ENCODE data around the gene HOXC11.

Gene HOXC11

GRCh38 chr12:54022960-54023884, 50.3 kb downstream of the HOXC11 start:
- no peak overlapping the region for H3K4me3 ChIP-seq (ENCODE audit: low read length)
- no peaks in the 10 kb centered on the region for H3K9me3 ChIP-seq (ENCODE audit: control insufficient read depth, insufficient read depth, low read length)
- H3K27ac ChIP-seq (ENCODE audit: low read length), result no peak overlapping the region
- 0 out of 2 replicates have a peak, but pooled peaks cover 2% of the 10 kb centered on the region for H3K4me1 ChIP-seq (ENCODE audit: control insufficient read depth, insufficient read depth, low read length)
- peaks cover 97% of the 10 kb centered on the region for H3K27me3 ChIP-seq (ENCODE audit: control insufficient read depth, insufficient read depth, low read length)
- no peak for DNase-seq (ENCODE audit: low read depth, low spot score)
- H3K36me3 ChIP-seq (ENCODE audit: control insufficient read depth, insufficient read depth, low read length), result no peaks in the 10 kb centered on the region
- no CpG with 5 or more reads among the region's 8 CpGs for WGBS (ENCODE audit: insufficient coverage, insufficient read length)

- Histone ChIP-seq H3K27me3 (ENCODE audit: control insufficient read depth, insufficient read depth, low read length) (peaks cover 98% of the 10 kb centered on the region), H3K36me3 (ENCODE audit: control insufficient read depth, insufficient read depth, low read length) (no peaks in the 10 kb centered on the region), H3K4me3 (ENCODE audit: low read length) (no peak overlapping the region), H3K27ac (ENCODE audit: low read length) (no peak overlapping the region), H3K4me1 (ENCODE audit: control insufficient read depth, insufficient read depth, low read length) (no peaks in the 10 kb centered on the region), H3K9me3 (ENCODE audit: control insufficient read depth, insufficient read depth, low read length) (no peaks in the 10 kb centered on the region)
- WGBS (ENCODE audit: insufficient coverage, insufficient read length), result no CpG with 5 or more reads among the region's 17 CpGs
- no peak for DNase-seq (ENCODE audit: low read depth, low spot score)
Observed at GRCh38 chr12:54024127-54024526, 51.2 kb downstream of the HOXC11 start.

GRCh38 chr12:54024581-54025305, 51.8 kb downstream of the HOXC11 start:
- DNase-seq (ENCODE audit: low read depth, low spot score), result no peak
- no peak overlapping the region for H3K4me3 ChIP-seq (ENCODE audit: low read length)
- H3K27ac ChIP-seq (ENCODE audit: low read length), result no peak overlapping the region
- H3K36me3 ChIP-seq (ENCODE audit: control insufficient read depth, insufficient read depth, low read length), result no peaks in the 10 kb centered on the region
- H3K27me3 ChIP-seq (ENCODE audit: control insufficient read depth, insufficient read depth, low read length), result peaks cover 97% of the 10 kb centered on the region
- no peaks in the 10 kb centered on the region for H3K9me3 ChIP-seq (ENCODE audit: control insufficient read depth, insufficient read depth, low read length)
- WGBS (ENCODE audit: insufficient coverage, insufficient read length), result no CpG with 5 or more reads among the region's 5 CpGs
- no peaks in the 10 kb centered on the region for H3K4me1 ChIP-seq (ENCODE audit: control insufficient read depth, insufficient read depth, low read length)

DNA sequence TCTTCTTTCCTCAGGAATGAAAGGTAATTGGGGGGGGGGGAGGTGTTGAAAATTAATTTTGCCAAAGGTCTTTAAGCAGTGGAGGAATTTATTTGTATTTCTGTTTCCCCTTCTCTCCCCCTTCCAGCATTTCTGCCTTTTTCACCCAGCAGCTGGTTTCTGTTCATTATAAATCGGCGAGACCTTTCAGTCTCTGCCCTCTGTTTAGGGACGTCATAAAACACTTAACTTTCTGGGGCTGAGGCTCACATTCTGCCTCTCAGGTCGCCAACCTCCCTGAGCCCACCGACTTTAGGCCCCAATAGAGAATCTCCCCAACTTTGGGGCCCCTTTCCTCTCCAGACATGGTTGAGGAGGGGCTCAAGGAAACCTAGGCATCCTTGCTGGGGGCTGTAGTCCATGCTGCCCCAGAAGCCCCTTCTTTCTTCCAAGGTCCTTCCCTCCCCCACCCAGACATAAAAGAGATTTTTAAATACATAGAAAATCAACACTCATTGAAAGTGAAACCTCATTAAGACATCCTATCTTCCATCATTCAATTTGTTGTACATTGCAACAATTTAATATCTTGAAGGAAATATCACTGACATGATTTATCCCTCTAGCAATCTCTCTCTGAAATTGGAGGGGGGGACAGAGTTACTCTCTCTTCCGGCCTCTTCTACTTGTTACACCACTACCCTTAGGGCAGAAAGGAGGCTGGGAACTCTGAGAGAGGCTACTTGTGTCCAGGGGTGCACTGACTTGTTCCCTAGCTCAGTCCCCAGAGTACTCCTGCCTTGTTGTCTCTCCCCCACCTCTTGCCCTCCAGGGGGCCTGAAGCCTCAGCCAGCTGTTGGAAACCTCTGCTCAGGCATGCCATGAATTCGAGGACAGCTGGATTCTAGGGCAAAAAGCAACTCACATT, 52.8 kb downstream of the HOXC11 start:
- no peak for DNase-seq (ENCODE audit: low read depth, low spot score)
- H3K4me3 ChIP-seq (ENCODE audit: low read length), result no peak overlapping the region
- H3K27me3 ChIP-seq (ENCODE audit: control insufficient read depth, insufficient read depth, low read length), result peaks cover 97% of the 10 kb centered on the region
- WGBS (ENCODE audit: insufficient coverage, insufficient read length), result no CpG with 5 or more reads among the region's 7 CpGs
- H3K4me1 ChIP-seq (ENCODE audit: control insufficient read depth, insufficient read depth, low read length), result no peaks in the 10 kb centered on the region
- no peaks in the 10 kb centered on the region for H3K36me3 ChIP-seq (ENCODE audit: control insufficient read depth, insufficient read depth, low read length)
- no peak overlapping the region for H3K27ac ChIP-seq (ENCODE audit: low read length)
- no peaks in the 10 kb centered on the region for H3K9me3 ChIP-seq (ENCODE audit: control insufficient read depth, insufficient read depth, low read length)

DNA sequence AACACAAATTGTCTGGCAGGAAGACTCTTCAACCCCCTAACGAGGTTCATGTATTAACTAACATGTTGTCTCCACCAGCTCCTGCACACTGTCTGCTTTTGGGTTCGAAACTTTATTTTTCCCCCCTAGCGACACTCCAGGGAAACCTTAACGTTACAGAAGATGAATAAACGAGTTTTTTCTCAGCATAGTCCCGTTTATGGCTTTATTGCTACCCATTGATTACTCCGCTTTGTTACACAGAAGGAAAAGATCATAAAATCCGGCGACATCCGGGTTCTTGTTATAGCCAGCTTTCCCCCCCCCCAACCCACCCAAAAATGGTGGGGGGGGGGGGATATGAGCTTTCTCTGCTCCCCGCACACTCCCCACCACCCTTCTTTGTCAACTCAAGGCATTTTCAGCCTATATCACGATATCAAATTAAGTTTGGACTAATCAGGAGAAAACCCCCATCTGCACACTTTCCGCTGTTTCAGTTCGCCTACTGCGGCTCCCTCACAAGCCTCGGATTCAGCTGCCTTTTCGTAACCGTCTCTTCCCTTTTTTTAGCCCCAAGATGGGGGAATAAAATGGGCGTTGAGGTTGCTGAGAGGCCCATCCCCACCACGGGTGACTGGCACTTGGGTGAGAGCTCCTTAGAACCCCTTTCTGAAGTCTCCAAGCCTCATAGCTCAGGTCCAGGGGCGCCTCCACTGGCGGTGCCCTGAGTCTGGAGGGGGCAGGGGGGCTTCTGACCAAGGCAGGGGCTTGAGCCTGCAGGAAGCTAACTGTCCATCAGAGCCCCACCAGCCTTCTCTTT, 53.9 kb downstream of the HOXC11 start:
- Histone ChIP-seq H3K27ac (ENCODE audit: low read length) (no peak overlapping the region), H3K27me3 (ENCODE audit: control insufficient read depth, insufficient read depth, low read length) (peaks cover 97% of the 10 kb centered on the region), H3K4me1 (ENCODE audit: control insufficient read depth, insufficient read depth, low read length) (no peaks in the 10 kb centered on the region), H3K36me3 (ENCODE audit: control insufficient read depth, insufficient read depth, low read length) (no peaks in the 10 kb centered on the region), H3K4me3 (ENCODE audit: low read length) (no peak overlapping the region), H3K9me3 (ENCODE audit: control insufficient read depth, insufficient read depth, low read length) (no peaks in the 10 kb centered on the region)
- no CpG with 5 or more reads among the region's 22 CpGs for WGBS (ENCODE audit: insufficient coverage, insufficient read length)
- no peak for DNase-seq (ENCODE audit: low read depth, low spot score)
